ENCODE results near the gene C19orf47. TPM values are rescaled to one million over a fixed set of nuclear protein-coding genes. Genes with fewer than 3 reads are reported as not detected.
"Not testable (repeated sequence)": the region's sequence is repeated elsewhere in the genome, so short reads cannot be mapped to it uniquely, and the experiment has no call there.

Gene C19orf47
- polyA plus RNA-seq, 1 experiment: 15.9 TPM

- Histone ChIP-seq H3K27me3 (ENCODE audit: control insufficient read depth, insufficient read depth, low read length) (no peaks in the 10 kb centered on the region), H3K27ac (ENCODE audit: low read depth, low read length) (no peak overlapping the region), H3K9me3 (ENCODE audit: control insufficient read depth, insufficient read depth, low read length) (no peaks in the 10 kb centered on the region), H3K4me3 (ENCODE audit: low read depth, low read length) (no peak overlapping the region)
- no peak for DNase-seq (ENCODE audit: low read depth, low spot score)
- CTCF ChIA-PET: interaction anchor here (1.1 to 1.4 kb wide), 2 partner anchors 11 to 231 kb away, joined by 3 read pairs; no protein-coding TSS in a partner anchor
- POLR2A ChIA-PET: interaction anchor here (0.9 to 1.1 kb wide), 2 partner anchors 13 to 49 kb away, joined by 3 to 4 read pairs; no protein-coding TSS in a partner anchor
- no peak for TF ChIP-seq CTCF (IDR thresholded peaks at IDR 0.05; ENCODE audit: low read depth, low read length)
Measured at GRCh38 chr19:40370997-40371801, 23.0 kb upstream of the C19orf47 start.

- H3K9me3 ChIP-seq (ENCODE audit: control insufficient read depth, insufficient read depth, low read length); DNase-seq (ENCODE audit: low read depth, low spot score); POLR2A ChIA-PET; H3K4me3 ChIP-seq (ENCODE audit: low read depth, low read length); H3K27ac ChIP-seq (ENCODE audit: low read depth, low read length); H3K27me3 ChIP-seq (ENCODE audit: control insufficient read depth, insufficient read depth, low read length); CTCF ChIA-PET: not testable (repeated sequence)
Measured at GRCh38 chr19:40370253-40370652, 22.1 kb upstream of the C19orf47 start.

- DNase-seq (ENCODE audit: low read depth, low spot score): no peak
- Histone ChIP-seq H3K9me3 (ENCODE audit: control insufficient read depth, insufficient read depth, low read length) (no peaks in the 10 kb centered on the region), H3K4me3 (ENCODE audit: low read depth, low read length) (no peak overlapping the region), H3K27me3 (ENCODE audit: control insufficient read depth, insufficient read depth, low read length) (no peaks in the 10 kb centered on the region), H3K27ac (ENCODE audit: low read depth, low read length) (no peak overlapping the region)
- POLR2A ChIA-PET: no interaction called here
- TF ChIP-seq CTCF (IDR thresholded peaks at IDR 0.05; ENCODE audit: low read depth, low read length): no peak
- CTCF ChIA-PET: no interaction called here
Measured at GRCh38 chr19:40369797-40370196, 21.6 kb upstream of the C19orf47 start.

- H3K27ac ChIP-seq (ENCODE audit: low read depth, low read length): no peak overlapping the region
- no peaks in the 10 kb centered on the region for H3K9me3 ChIP-seq (ENCODE audit: control insufficient read depth, insufficient read depth, low read length)
- H3K4me3 ChIP-seq (ENCODE audit: low read depth, low read length): no peak overlapping the region
- POLR2A ChIA-PET: interaction anchor here (0.7 kb wide), 1 partner anchor 323 kb away, joined by 3 read pairs; the partner anchor contains the start of gene NUMBL
- CTCF ChIA-PET: no interaction called here
- TF ChIP-seq CTCF (IDR thresholded peaks at IDR 0.05; ENCODE audit: low read depth, low read length): no peak
- no peaks in the 10 kb centered on the region for H3K27me3 ChIP-seq (ENCODE audit: control insufficient read depth, insufficient read depth, low read length)
- DNase-seq (ENCODE audit: low read depth, low spot score): no peak
Measured at GRCh38 chr19:40367577-40368434, 19.6 kb upstream of the C19orf47 start.

GRCh38 chr19:40366697-40367561 lies 18.7 kb upstream of the C19orf47 start:
- H3K27ac ChIP-seq (ENCODE audit: low read depth, low read length): no peak overlapping the region
- no peaks in the 10 kb centered on the region for H3K9me3 ChIP-seq (ENCODE audit: control insufficient read depth, insufficient read depth, low read length)
- ChIA-PET POLR2A (interaction anchor here (0.7 to 1.5 kb wide), 3 partner anchors 19 to 324 kb away, joined by 3 to 9 read pairs (median 4); partner anchors contain the start of genes BLVRB, C19orf47, NUMBL and PLD3), CTCF (no interaction called here)
- H3K27me3 ChIP-seq (ENCODE audit: control insufficient read depth, insufficient read depth, low read length): no peaks in the 10 kb centered on the region
- peak overlapping the region; percentile 76 for H3K4me3 ChIP-seq (ENCODE audit: low read depth, low read length)
- DNase-seq (ENCODE audit: low read depth, low spot score): no peak
- no peak for TF ChIP-seq CTCF (IDR thresholded peaks at IDR 0.05; ENCODE audit: low read depth, low read length)

Data from AG04450 (cell line).